Endothelial cell of hepatic sinusoid (primary cell): ENCODE results near the gene CCSER2.
"Not testable (repeated sequence)": the region's sequence is repeated elsewhere in the genome, so short reads cannot be mapped to it uniquely, and the experiment has no call there.

Experiments
- in situ Hi-C: cut with HindIII; loops from 2 replicates; pipeline ENCODE4 v1.10.0; 2017; ENCODE audit warnings: low sequenced_read_pairs

CCSER2 gene, protein sequence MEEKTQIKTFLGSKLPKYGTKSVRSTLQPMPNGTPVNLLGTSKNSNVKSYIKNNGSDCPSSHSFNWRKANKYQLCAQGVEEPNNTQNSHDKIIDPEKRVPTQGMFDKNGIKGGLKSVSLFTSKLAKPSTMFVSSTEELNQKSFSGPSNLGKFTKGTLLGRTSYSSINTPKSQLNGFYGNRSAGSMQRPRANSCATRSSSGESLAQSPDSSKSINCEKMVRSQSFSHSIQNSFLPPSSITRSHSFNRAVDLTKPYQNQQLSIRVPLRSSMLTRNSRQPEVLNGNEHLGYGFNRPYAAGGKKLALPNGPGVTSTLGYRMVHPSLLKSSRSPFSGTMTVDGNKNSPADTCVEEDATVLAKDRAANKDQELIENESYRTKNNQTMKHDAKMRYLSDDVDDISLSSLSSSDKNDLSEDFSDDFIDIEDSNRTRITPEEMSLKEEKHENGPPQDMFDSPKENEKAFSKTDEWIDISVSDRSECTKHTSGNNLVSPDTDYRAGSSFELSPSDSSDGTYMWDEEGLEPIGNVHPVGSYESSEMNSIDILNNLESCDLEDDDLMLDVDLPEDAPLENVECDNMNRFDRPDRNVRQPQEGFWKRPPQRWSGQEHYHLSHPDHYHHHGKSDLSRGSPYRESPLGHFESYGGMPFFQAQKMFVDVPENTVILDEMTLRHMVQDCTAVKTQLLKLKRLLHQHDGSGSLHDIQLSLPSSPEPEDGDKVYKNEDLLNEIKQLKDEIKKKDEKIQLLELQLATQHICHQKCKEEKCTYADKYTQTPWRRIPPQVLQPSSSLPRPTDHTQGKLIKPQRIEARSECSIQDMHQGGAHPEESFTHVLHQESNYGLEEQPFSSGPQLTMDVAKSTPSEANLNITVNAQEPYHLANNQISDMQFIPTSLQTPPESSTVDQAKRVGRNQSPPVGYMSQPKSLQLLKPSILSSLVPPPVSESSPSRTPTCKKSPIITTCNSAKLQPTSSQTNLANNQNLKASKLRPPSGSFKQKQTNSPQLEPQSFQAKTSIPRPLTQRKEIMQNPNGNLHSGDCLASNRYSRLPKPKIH

DNA sequence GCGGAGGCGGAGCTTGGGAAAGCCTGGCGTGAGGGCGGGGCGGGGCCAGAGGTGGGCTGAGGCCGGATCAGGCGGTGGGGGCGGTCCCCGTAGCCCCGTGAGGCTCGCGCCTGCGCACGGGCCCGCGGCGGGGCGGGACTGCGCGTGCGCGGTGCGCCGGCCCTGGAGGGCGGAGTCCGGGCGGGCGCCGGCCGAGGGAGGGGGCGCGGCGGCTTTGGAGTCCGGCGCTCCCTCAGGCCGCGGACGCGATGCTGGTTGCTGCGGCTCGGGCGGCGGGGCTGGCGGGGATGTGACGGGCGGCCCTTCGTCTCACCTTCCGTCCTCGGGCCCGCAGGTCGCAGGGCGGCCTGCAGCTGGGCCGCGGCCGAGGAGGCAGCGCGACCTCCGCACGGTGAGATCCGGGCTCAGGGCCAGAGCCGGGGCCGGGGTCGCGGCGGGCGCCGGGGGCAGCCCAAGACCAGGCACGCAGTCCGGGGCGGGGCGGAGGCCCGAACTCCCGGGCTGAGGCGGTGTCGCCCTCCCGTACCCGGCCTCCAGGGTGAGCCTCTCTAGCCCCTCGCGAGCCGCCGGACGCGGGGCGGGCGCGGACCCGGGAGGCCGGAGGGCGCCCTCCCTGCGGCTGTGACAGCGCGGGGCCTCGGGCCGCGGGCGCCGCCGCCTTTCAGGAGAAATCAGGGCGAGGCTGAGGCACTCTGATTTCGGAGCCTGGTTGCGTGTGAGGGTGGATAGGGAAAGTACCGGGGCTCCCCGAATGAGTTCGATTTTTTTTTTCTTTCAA is at the start of gene CCSER2:
TSS of gene CCSER2 (plus strand) at position 172 of the 778 bp plus-strand sequence. CDS start 42,464 bp downstream, outside the sequence.
- in situ Hi-C loops = loop anchor here (5.0 kb wide), 2 partner anchors 36 to 61 kb away; no protein-coding TSS in a partner anchor

DNA sequence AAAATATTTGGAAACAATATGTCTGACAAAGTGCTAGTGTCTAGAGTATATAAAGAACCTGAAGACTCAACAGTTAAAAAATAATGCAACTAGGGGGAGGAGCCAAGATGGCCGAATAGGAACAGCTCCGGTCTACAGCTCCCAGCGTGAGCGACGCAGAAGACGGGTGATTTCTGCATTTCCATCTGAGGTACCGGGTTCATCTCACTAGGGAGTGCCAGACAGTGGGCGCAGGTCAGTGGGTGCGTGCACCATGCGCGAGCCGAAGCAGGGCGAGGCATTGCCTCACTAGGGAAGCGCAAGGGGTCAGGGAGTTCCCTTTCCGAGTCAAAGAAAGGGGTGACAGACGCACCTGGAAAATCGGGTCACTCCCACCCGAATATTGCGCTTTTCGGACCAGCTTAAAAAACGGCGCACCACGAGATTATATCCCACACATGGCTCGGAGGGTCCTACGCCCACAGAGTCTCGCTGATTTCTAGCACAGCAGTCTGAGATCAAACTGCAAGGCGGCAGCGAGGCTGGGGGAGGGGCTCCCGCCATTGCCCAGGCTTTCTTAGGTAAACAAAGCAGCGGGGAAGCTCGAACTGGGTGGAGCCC is 48.4 kb upstream of the CCSER2 start:
- in situ Hi-C loops = not testable (repeated sequence)

DNA sequence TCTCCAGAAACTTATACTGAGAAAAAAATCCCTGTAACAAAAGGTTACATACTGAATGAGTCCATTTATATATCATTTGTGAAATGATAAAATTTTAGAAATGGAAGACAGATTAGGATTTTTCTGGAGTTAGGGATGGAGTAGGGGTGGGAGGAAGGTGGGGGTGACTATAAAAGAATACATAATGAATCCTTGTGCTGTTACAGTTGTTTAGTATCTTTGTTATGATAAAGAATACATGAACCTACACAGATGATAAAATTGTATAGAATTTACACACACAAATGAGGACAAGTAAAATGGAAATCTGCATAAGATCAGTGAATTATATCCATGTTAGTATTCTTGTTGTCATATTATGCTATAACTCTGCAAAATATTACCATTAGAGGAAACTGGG is 41.7 kb upstream of the CCSER2 start:
- in situ Hi-C loops = no loop called here

DNA sequence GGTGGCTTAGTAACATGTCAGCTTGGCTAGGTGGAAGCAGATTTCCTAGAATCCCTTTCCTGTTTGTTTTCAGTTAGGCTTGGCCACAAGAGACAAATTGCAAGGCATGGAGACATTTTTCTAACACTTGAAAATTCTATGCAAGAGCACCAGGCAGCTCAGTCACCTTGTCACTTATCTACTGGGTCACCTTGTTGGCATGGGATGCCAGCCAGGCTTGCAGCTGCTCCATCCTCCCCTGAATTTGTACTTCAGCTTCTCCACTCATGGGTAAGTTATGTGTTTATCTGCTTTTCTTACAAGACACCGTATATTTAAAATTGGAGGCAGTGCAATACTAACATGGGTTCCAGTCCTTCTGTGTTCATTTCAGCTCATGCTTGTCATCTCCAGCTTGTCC is 40.2 kb upstream of the CCSER2 start:
- in situ Hi-C loops = no loop called here

DNA sequence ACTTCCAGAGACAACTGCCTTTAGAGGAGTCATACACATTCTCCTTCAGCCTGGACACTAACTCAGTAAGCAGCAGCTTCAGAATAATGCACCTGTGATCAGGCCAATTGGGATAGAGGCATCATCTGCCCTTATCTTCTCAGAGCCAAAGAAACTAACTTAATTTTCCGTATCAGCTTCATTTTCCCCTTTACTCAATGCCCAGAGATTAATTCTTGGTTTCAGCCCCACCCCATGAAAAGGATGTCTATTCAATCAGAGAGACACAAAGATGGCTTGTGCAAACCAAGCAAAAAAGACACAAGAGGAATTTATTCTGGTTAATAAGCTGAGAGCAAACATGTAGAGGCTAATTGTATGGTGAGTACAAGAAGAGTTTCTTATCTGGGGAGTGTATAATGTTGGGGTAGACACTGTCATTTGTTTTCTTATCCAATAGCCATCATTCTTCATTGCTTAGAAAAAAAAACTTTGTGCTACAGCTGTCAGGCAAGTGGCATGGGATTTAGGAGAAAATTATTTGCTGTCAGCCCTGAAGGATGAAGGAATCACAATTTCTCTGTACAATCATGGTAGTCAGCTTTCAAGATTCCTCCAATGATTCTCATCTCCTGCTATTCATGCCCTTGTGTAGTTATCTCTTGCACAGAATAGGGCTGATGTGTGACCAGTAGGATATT is 38.7 kb upstream of the CCSER2 start:
- in situ Hi-C loops = loop anchor here (5.0 kb wide), 1 partner anchor 38 kb away; the partner anchor contains the start of gene CCSER2

DNA sequence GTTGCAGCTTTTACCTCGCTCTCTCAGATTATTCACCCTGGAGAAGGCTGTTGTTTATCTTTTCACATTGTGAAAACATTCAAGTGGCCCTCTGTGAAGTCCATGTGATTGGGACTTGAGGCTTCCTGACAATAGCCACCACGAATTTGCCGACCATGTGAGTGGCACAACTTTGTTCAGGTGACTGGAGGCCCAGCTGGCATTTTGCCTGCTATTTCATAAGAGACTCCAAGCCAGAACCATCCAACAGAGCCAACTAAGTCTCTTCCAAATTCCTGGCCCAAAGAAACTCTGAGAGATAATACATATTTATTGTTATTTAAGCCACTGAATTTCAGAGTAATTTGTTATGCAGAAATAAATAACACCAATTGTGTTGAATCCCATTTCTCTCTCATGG is 38.2 kb upstream of the CCSER2 start:
- in situ Hi-C loops = loop anchor here (5.0 kb wide), 1 partner anchor 37 kb away; the partner anchor contains the start of gene CCSER2

DNA sequence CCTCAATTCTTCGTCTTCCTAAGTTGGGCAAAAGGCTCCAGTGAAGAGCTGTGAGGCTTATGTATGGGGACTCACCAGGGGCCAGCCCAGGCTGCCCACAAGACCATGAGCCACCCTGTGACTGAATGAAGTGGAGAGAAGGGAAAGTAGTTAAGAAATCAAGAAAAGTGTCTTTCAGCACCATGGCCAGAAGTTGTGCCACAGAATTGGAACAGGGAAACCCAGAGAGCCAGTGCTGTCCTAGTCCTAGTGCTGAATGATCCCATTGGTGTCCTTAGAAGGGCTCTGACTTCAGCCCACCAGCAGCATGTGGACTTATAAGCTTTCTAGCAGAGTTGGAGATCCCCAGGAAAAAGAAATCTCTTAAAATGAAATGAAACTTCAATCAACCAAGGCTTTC is 37.0 kb upstream of the CCSER2 start:
- in situ Hi-C loops = loop anchor here (5.0 kb wide), 1 partner anchor 36 kb away; the partner anchor contains the start of gene CCSER2

DNA sequence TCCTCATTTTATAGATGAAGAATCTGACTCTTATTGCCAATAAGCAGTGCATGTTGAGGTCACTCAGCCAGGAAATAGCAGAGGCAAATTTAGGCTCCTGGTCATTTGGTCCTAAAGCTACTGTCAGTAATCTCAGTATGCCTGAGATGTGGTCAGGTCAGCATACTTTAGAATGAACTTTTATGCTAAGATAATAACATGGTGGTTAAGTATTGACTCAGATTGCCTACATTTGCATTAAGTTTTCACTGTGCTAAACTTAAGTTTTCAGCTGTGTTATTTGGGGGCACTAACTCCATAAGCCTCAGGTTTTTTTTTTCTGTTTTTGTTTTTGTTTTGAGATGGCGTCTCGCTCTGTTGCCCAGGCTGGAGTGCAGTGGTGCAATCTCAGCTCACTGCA is 35.9 kb upstream of the CCSER2 start:
- in situ Hi-C loops = loop anchor here (5.0 kb wide), 1 partner anchor 35 kb away; the partner anchor contains the start of gene CCSER2

DNA sequence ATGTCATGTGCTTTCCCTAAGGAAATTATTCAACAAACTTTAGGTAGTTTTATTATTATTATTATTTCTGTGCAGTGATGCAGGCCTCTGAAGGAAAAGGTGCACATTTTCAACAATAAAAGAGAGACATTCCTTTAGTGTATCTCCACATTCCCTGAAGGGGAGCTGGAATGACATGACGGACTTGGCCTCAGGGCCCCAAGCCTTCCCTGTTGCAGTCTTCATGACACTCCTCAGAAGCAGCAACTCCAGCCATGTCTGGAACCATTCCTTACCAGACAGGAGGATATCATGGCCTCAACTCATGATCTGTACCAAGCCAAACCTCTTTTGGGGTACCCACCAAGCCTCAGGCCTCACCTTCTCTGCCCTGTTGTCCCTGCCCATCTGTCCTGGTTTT is 35.2 kb upstream of the CCSER2 start:
- in situ Hi-C loops = loop anchor here (5.0 kb wide), 1 partner anchor 34 kb away; the partner anchor contains the start of gene CCSER2

DNA sequence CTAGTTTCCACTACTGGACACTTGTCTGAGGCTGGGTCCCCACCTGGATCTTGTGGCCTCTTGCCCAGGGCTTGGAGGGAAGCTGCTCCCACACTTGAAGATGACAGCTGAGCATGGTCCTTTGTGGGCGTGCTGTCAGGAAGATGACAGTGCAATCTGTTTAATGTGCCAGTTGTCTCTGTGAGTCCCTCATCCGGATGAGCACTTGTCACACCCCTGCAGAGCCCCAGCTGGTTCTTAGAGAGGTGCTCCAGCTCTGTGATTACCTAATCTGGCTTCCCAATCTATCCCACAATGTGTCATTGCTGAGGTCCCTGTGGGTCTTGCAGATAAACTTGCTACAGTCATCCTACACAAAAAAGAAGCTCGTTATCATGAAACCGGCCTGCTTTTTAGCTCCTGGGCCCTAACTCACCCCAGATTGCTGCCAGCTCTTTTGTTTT is 34.8 kb upstream of the CCSER2 start:
- in situ Hi-C loops = loop anchor here (5.0 kb wide), 1 partner anchor 34 kb away; the partner anchor contains the start of gene CCSER2

DNA sequence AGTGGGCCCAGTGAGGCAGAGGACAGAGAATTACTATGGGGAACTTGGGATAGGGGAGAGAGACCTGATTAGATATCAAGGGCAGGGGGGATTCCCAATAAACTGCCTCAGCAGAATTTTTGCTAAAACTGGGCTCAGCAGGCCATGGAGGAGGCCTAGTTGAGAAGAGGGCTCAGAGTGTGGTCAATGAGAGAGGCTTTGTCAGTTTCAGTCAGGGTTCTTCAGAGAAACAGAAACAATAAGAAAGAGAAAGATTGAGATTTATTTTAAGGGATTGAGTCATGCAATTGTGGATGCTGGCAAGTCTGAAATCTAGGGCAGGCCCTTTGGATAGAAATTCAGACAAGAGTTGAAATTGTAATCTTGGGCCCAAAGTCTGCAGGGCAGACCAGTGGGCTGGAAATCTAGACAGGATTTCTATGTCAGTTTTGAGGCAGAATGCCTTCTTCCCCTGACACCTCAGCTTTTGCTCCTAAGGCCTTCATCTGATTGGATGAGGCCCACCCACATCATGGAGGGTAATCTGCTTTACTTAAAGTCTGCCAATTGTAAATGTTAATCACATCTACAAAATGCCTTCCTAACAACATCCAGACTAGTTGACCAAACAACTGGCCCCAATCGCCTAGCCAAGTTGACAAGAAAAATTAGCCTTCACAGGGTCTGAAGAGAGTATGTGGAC is 33.5 kb upstream of the CCSER2 start:
- in situ Hi-C loops = loop anchor here (5.0 kb wide), 1 partner anchor 32 kb away; the partner anchor contains the start of gene CCSER2

DNA sequence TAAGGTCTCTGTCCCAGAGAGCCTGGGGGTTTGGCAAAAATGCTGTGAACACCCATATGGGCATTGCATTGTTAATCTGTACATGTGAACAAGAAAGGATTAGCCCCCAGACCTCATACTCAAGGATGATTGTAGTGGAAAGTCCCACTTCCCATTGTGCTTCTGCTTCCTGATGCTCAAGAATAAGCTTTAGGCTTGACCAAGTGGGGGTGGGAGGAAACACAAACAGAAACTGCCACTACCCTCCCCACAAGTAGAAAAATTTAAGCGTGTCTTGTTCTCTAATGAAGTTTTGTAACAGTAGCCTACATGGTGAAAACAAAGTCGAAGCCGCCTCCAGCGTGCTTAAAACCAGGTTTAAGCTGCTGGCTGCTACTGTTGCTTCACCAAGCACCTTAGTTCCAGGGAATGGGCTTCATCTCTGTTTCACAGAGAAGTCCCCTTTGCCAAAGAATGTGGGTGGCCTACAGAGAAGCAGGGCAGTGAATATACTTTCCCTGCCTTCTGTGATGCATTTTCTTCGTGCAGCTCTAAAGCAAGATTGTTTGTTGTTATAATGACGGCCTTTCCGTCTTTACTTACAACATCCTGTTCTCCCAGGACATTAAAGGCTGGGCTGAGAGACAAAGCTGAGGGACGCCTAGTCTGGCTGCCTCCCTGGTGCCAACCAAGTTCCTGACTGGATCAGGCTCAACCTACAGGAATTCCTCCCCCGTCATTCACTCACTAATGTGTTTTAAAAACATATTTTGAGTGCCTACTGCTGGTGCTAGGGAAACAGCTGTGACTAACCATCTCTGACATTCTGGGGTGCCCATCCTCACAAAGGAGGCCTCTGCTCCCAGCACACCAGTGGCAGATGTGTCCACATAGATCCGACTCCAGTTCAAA is 32.1 kb upstream of the CCSER2 start:
- in situ Hi-C loops = no loop called here

DNA sequence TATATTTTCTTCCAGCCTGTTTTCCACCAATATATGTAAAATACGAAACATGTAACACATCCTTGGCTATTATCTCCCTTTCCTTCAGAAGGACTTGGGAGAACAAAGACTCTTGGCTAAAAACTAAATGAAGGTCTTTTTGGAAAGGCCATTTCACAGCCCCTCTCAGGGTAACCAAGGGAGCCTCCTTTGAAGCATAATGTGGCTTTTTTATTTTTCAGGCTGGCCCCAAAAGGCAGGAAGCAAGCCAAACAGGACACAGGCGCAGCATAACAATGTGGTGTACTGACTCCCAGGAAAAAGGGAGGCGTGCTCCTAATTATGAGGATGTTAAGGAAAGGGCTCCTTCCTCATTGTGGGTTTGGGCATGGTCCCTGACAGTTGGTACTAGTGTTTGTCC is 30.3 kb upstream of the CCSER2 start:
- in situ Hi-C loops = no loop called here

DNA sequence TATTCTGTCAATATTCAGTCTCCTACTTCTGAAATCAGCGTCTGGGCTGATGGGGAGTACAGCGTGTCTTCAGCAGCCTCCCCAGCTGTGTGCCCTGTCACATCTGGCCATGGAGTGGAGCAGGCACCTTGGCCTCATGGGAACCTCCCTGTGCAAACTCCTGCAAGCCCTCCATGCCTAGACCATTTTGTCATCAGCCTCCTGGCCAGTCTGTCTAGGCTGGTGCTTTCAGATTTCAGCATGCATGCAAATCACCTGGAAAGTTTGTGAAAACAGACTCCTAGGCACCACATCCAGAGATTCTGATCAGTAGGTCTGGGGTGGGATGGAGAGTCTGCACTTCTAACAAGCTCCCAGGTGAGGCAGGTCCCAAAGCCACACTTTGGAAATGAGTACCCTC is 26.2 kb upstream of the CCSER2 start:
- in situ Hi-C loops = no loop called here

DNA sequence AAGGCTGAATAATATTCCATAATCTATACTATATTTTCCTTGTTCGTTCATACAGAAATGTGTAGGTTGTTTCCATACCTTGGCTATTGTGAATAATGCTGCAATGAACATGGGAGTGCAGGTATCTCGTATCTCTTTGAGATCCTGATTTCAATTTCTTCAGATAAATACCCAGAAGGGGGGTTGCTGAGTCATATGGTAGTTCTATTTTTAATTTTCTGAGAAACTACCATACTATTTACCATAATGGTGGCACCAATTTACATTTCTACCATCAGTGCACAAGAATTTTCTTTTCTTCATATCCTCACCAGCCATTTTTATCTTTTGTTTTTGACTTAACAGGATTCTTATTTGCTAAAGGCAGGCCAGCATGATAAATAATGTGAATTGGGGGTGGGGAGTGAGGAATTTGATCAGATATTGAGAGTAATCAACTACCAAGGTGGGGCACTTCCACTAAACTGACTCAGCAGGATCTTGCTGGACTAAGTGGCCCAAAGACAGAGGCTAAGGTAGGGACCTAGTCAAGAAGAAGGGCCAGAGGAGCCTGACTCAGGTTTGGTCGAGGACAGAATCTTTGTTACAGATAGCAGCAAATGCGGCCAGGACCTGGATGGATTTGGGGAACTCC is 21.5 kb upstream of the CCSER2 start:
- in situ Hi-C loops = no loop called here

DNA sequence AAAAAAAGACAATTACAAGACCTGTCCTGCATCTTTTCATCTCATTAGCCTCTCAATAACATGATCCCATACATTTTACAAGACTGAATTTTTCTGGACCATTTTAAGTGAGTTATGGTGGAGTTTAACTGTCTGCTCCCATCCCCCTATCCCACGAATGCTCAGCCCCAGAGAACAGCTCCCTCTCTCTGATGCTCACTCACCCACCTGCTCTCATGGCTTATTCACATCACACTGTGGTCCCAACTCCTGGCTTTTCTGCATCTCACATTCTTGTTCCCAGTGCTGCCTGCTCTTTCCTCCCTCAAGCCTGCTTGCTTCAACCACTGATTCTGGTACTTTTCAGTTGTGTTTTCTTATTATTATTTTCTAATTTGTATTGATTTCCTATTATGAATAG is 20.4 kb upstream of the CCSER2 start:
- in situ Hi-C loops = no loop called here
